Measurements from ENCODE around the gene TNFSF15. TPM values are rescaled to one million over a fixed set of nuclear protein-coding genes. Genes with fewer than 3 reads are reported as not detected.

The TNFSF15 gene
- total and polyA plus RNA-seq, 7 donors, result 0.03 to 0.13 (median 0.04) TPM; not detected in 2

- intact Hi-C loops (cut with DNase I), result no loop called here
- Histone ChIP-seq H3K27ac (no peak overlapping the region), H3K4me1 (no peaks in the 10 kb centered on the region), H3K9me3 (no peaks in the 10 kb centered on the region), H3K36me3 (ENCODE audit: insufficient read depth in 1 of 2, low read depth in 1 of 2) (no peaks in the 10 kb centered on the region), H3K4me3 (no peak overlapping the region), H3K27me3 (ENCODE audit: insufficient read depth in 3 of 3, low read length in 2 of 3) (no peaks in the 10 kb centered on the region)
- no peak for DNase-seq
- TF ChIP-seq CTCF (IDR thresholded peaks at IDR 0.05), result no peak
- ATAC-seq, result no peak
- 77 to 85% (median 83%) methylated on average over 3 of the region's 3 CpGs for WGBS, 3 donors
Observed at GRCh38 chr9:114836769-114837168, 30.9 kb upstream of the TNFSF15 start.

GRCh38 chr9:114834386-114834785 is 28.5 kb upstream of the TNFSF15 start:
- ATAC-seq, result no peak

GRCh38 chr9:114830546-114830945 is 24.7 kb upstream of the TNFSF15 start:
- 46 to 69% (median 57%) methylated on average over 1 of the region's 1 CpG for WGBS, 3 donors
- Histone ChIP-seq H3K27ac (no peak overlapping the region), H3K9me3 (no peaks in the 10 kb centered on the region), H3K4me1 (no peaks in the 10 kb centered on the region), H3K27me3 (ENCODE audit: insufficient read depth in 3 of 3, low read length in 2 of 3) (no peaks in the 10 kb centered on the region), H3K4me3 (no peak overlapping the region), H3K36me3 (ENCODE audit: insufficient read depth in 1 of 2, low read depth in 1 of 2) (no peaks in the 10 kb centered on the region)
- intact Hi-C loops (cut with DNase I), result loop anchor here in 1 of 2 donors (5.0 kb wide), 1 partner anchor 48 kb away; no protein-coding TSS in a partner anchor
- DNase-seq (no peak), ATAC-seq (no peak)
- no peak for TF ChIP-seq CTCF (IDR thresholded peaks at IDR 0.05)

More at GRCh38 chr9:114834386-114834785, 28.5 kb upstream of the TNFSF15 start:
- no peak for DNase-seq
- H3K36me3 ChIP-seq (ENCODE audit: insufficient read depth in 1 of 2, low read depth in 1 of 2), result no peaks in the 10 kb centered on the region
- H3K27ac ChIP-seq, result no peak overlapping the region
- no peaks in the 10 kb centered on the region for H3K27me3 ChIP-seq (ENCODE audit: insufficient read depth in 3 of 3, low read length in 2 of 3)
- intact Hi-C loops (cut with DNase I), result loop anchor here in 1 of 2 donors (5.0 kb wide), 1 partner anchor 52 kb away; no protein-coding TSS in a partner anchor
- no peaks in the 10 kb centered on the region for H3K4me1 ChIP-seq
- no peak overlapping the region for H3K4me3 ChIP-seq
- no peaks in the 10 kb centered on the region for H3K9me3 ChIP-seq
- TF ChIP-seq CTCF (IDR thresholded peaks at IDR 0.05), result no peak

- Histone ChIP-seq H3K27me3 (ENCODE audit: insufficient read depth in 3 of 3, low read length in 2 of 3) (no peaks in the 10 kb centered on the region), H3K36me3 (ENCODE audit: insufficient read depth in 1 of 2, low read depth in 1 of 2) (no peaks in the 10 kb centered on the region), H3K4me3 (no peak overlapping the region), H3K4me1 (no peaks in the 10 kb centered on the region), H3K9me3 (no peaks in the 10 kb centered on the region), H3K27ac (no peak overlapping the region)
- TF ChIP-seq CTCF (IDR thresholded peaks at IDR 0.05), result no peak
- ATAC-seq, result no peak
- WGBS, 3 donors, result 63 to 70% (median 64%) methylated on average over 3 of the region's 3 CpGs
- no peak for DNase-seq
- intact Hi-C loops (cut with DNase I), result loop anchor here in 1 of 2 donors (5.0 kb wide), 1 partner anchor 48 kb away; no protein-coding TSS in a partner anchor
Observed at GRCh38 chr9:114829574-114830440, 24.0 kb upstream of the TNFSF15 start.
